Measurements from ENCODE around the gene ZFHX3.

Gene ZFHX3

GRCh38 chr16:72894293-72895151, 153.4 kb downstream of the ZFHX3 start:
- no peak for DNase-seq

GRCh38 chr16:72891291-72892227, 156.4 kb downstream of the ZFHX3 start:
- DNase-seq: no peak

GRCh38 chr16:72890587-72890986, 157.3 kb downstream of the ZFHX3 start:
- DNase-seq: no peak

- peak; percentile 49 to 61 for DNase-seq
Measured at GRCh38 chr16:72889616-72890582, 158.0 kb downstream of the ZFHX3 start.

GRCh38 chr16:72887537-72887936, 160.4 kb downstream of the ZFHX3 start:
- DNase-seq: no peak

- DNase-seq: no peak
Measured at GRCh38 chr16:72886346-72886974, 161.5 kb downstream of the ZFHX3 start.

GRCh38 chr16:72884573-72884972, 163.4 kb downstream of the ZFHX3 start:
- no peak for DNase-seq

GRCh38 chr16:72884037-72884436, 163.9 kb downstream of the ZFHX3 start:
- no peak for DNase-seq

GRCh38 chr16:72879846-72880245, 168.1 kb downstream of the ZFHX3 start:
- no peak for DNase-seq

GRCh38 chr16:72878301-72879269, 169.3 kb downstream of the ZFHX3 start:
- peak; percentile 22 to 49 for DNase-seq

- DNase-seq: peak; percentile 66 to 84
Measured at GRCh38 chr16:72877374-72878028, 170.4 kb downstream of the ZFHX3 start.

- DNase-seq: no peak
Measured at GRCh38 chr16:72876981-72877373, 171.0 kb downstream of the ZFHX3 start.

- peak; percentile 85 to 93 for DNase-seq
Measured at GRCh38 chr16:72876221-72876620, 171.7 kb downstream of the ZFHX3 start.

- DNase-seq: peak; percentile 68 to 90
Measured at GRCh38 chr16:72875291-72876031, 172.5 kb downstream of the ZFHX3 start.

GRCh38 chr16:72873853-72874252, 174.1 kb downstream of the ZFHX3 start:
- DNase-seq: no peak

GRCh38 chr16:72873044-72873443, 174.9 kb downstream of the ZFHX3 start:
- no peak for DNase-seq

GRCh38 chr16:72865835-72866234, 182.1 kb downstream of the ZFHX3 start:
- no peak for DNase-seq

- no peak for DNase-seq
Measured at GRCh38 chr16:72865258-72865657, 182.7 kb downstream of the ZFHX3 start.

- no peak for DNase-seq
Measured at GRCh38 chr16:72864130-72864833, 183.6 kb downstream of the ZFHX3 start.
